Kidney tubule cell (primary cell): Measurements from ENCODE around the gene MAP7D1.
"Not testable (repeated sequence)": the region's sequence is repeated elsewhere in the genome, so short reads cannot be mapped to it uniquely, and the experiment has no call there.

Source experiments
- DNase-seq: peaks from one replicate; pipeline ENCODE4 v3.0.0-alpha.2; 2018; ENCODE audit warnings: low spot score

The MAP7D1 gene

GRCh38 chr1:36168514-36168913, 12.6 kb downstream of the MAP7D1 start:
- no peak for DNase-seq

GRCh38 chr1:36170643-36171412, 14.9 kb downstream of the MAP7D1 start:
- no peak for DNase-seq

- no peak for DNase-seq
These were observed 16.2 kb downstream of the MAP7D1 start for GRCh38 chr1:36172017-36172747.

GRCh38 chr1:36172983-36173382, 17.0 kb downstream of the MAP7D1 start:
- DNase-seq = peak; percentile 94

GRCh38 chr1:36174713-36175112, 18.8 kb downstream of the MAP7D1 start:
- no peak for DNase-seq

- peak; percentile 56 for DNase-seq
These were observed 19.5 kb downstream of the MAP7D1 start for GRCh38 chr1:36175137-36176095.

GRCh38 chr1:36176106-36176949, 20.4 kb downstream of the MAP7D1 start:
- DNase-seq = no peak

- DNase-seq = no peak
These were observed 21.9 kb downstream of the MAP7D1 start for GRCh38 chr1:36177589-36178431.

- DNase-seq = no peak
These were observed 22.7 kb downstream of the MAP7D1 start for GRCh38 chr1:36178471-36179219.

- no peak for DNase-seq
These were observed 23.2 kb downstream of the MAP7D1 start for GRCh38 chr1:36179220-36179600.

- DNase-seq = no peak
These were observed 26.8 kb downstream of the MAP7D1 start for GRCh38 chr1:36182734-36183133.

- DNase-seq = no peak
These were observed 27.4 kb downstream of the MAP7D1 start for GRCh38 chr1:36183309-36183856.

GRCh38 chr1:36187800-36188593, 32.0 kb downstream of the MAP7D1 start:
- DNase-seq = peak; percentile 92

- DNase-seq = not testable (repeated sequence)
These were observed 40.8 kb downstream of the MAP7D1 start for GRCh38 chr1:36196805-36197204.

- DNase-seq = no peak
These were observed 42.7 kb downstream of the MAP7D1 start for GRCh38 chr1:36198641-36199040.

GRCh38 chr1:36199934-36200741, 44.2 kb downstream of the MAP7D1 start:
- DNase-seq = peak; percentile 53

GRCh38 chr1:36203027-36203553, 47.1 kb downstream of the MAP7D1 start:
- DNase-seq = no peak
